Loucy (cell line): ENCODE results near the gene TRIO.

ENCODE experiments used
- CTCF ChIP-seq: fragments of 200-600 bp; sonication (generic); conservative IDR thresholded peaks from 2 replicates; pipeline ENCODE4 v1.5.1; 2014; ENCODE audit warnings: mild to moderate bottlenecking, antibody characterized with exemption, low read length
- EZH2phosphoT487 ChIP-seq: fragments of 200-600 bp; IDR thresholded peaks from 2 replicates; pipeline ENCODE4 v1.6.1; 2018; ENCODE audit warnings: antibody characterized with exemption, mild to moderate bottlenecking, moderate library complexity, borderline replicate concordance

- no peak for TF ChIP-seq CTCF
- TF ChIP-seq EZH2phosphoT487, result no peak
Observed at GRCh38 chr5:14429101-14430050, 286.2 kb downstream of the TRIO start.
